Measurements from ENCODE around the gene PRPF40B.

DNA sequence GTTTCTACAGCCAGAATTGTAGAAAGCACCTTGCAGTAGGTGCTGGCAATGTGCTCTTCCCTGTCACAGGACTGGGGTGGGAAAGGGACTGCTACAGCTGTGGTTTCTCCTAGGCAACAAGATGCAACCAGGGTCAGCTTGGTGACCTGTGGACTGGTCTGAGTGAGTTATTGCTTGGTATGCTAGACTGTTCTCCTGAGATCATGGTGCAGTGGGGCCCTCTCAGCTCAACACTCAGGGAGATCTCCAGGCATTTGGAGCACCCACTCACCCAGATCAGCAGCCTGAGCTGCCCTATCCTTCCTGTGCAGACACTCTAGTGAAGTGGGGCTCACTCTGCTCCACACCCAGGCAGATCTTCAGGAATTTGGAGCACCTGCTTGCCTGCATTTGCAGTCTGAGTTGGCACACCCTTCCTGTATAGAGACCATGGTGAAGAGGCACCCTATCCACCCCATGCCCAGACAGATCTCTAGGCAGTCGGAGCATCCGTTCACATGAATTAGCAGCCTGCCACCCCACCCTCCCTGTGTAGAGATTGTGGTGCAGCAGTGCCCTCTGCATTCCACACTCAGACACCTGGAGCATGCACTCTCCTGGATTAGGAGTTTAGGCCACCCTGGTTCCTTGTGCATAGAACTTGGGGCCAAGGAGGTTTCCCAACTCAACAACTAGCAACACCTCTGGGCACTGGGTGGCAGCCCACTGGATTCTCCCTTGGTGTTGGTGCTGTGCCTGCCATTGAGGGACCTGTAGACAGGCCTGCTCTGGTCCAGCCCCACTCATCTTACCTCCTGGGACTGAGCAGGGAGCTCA, 14.1 kb upstream of the PRPF40B start:
- TF ChIP-seq, protein P1, sequence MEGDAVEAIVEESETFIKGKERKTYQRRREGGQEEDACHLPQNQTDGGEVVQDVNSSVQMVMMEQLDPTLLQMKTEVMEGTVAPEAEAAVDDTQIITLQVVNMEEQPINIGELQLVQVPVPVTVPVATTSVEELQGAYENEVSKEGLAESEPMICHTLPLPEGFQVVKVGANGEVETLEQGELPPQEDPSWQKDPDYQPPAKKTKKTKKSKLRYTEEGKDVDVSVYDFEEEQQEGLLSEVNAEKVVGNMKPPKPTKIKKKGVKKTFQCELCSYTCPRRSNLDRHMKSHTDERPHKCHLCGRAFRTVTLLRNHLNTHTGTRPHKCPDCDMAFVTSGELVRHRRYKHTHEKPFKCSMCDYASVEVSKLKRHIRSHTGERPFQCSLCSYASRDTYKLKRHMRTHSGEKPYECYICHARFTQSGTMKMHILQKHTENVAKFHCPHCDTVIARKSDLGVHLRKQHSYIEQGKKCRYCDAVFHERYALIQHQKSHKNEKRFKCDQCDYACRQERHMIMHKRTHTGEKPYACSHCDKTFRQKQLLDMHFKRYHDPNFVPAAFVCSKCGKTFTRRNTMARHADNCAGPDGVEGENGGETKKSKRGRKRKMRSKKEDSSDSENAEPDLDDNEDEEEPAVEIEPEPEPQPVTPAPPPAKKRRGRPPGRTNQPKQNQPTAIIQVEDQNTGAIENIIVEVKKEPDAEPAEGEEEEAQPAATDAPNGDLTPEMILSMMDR (IDR thresholded peaks at IDR 0.05): no peak
- TF ChIP-seq POLR2A (IDR thresholded peaks at IDR 0.05): no peak

All from right lobe of liver (tissue), 4 donors.